ENCODE measurements around the gene WNT2.

Gene WNT2

GRCh38 chr7:117269417-117269816 is 53.4 kb downstream of the WNT2 start:
- H3K4me3 ChIP-seq: no peak overlapping the region
- DNase-seq (ENCODE audit: low read depth, low spot score): no peak
- no peaks in the 10 kb centered on the region for H3K36me3 ChIP-seq (ENCODE audit: insufficient read depth, low read length)
- TF ChIP-seq EZH2 (IDR thresholded peaks at IDR 0.05) (no peak), POLR2AphosphoS5 (IDR thresholded peaks at IDR 0.05; ENCODE audit: borderline replicate concordance, low read depth, low read length) (no peak), FOXP2 (optimal IDR thresholded peaks at IDR 0.05; ENCODE audit: control extremely low read depth, extremely low read length, insufficient read depth) (no peak)
- peak overlapping the region; percentile 47; the same call in 1 of the 2 replicates for H3K27ac ChIP-seq
- no peaks in the 10 kb centered on the region for H3K9me3 ChIP-seq (ENCODE audit: low read depth, low read length)
- H3K9ac ChIP-seq (ENCODE audit: insufficient read length): no peak overlapping the region

GRCh38 chr7:117264716-117265115 is 58.1 kb downstream of the WNT2 start:
- H3K36me3 ChIP-seq (ENCODE audit: insufficient read depth, low read length): no peaks in the 10 kb centered on the region
- no peak overlapping the region for H3K27ac ChIP-seq
- peaks cover 5% of the 10 kb centered on the region; the same call in 1 of the 2 replicates for H3K9me3 ChIP-seq (ENCODE audit: low read depth, low read length)
- no peak for DNase-seq (ENCODE audit: low read depth, low spot score)
- H3K9ac ChIP-seq (ENCODE audit: insufficient read length): no peak overlapping the region
- TF ChIP-seq FOXP2 (optimal IDR thresholded peaks at IDR 0.05; ENCODE audit: control extremely low read depth, extremely low read length, insufficient read depth) (no peak), POLR2AphosphoS5 (IDR thresholded peaks at IDR 0.05; ENCODE audit: borderline replicate concordance, low read depth, low read length) (no peak)
- no peak overlapping the region for H3K4me3 ChIP-seq

- Histone ChIP-seq H3K9me3 (ENCODE audit: low read depth, low read length) (peaks cover 5% of the 10 kb centered on the region; the same call in 1 of the 2 replicates), H3K27ac (no peak overlapping the region), H3K9ac (ENCODE audit: insufficient read length) (no peak overlapping the region), H3K4me3 (no peak overlapping the region), H3K36me3 (ENCODE audit: insufficient read depth, low read length) (no peaks in the 10 kb centered on the region)
- TF ChIP-seq FOXP2 (optimal IDR thresholded peaks at IDR 0.05; ENCODE audit: control extremely low read depth, extremely low read length, insufficient read depth) (no peak), EZH2 (IDR thresholded peaks at IDR 0.05) (no peak), POLR2AphosphoS5 (IDR thresholded peaks at IDR 0.05; ENCODE audit: borderline replicate concordance, low read depth, low read length) (no peak)
- DNase-seq (ENCODE audit: low read depth, low spot score): no peak
Observed at GRCh38 chr7:117262546-117262945, 60.3 kb downstream of the WNT2 start.

GRCh38 chr7:117259615-117260014 is 63.2 kb downstream of the WNT2 start:
- peaks cover 5% of the 10 kb centered on the region; the same call in 1 of the 2 replicates for H3K9me3 ChIP-seq (ENCODE audit: low read depth, low read length)
- H3K27ac ChIP-seq: peak overlapping the region; percentile 98
- no peak for TF ChIP-seq FOXP2 (optimal IDR thresholded peaks at IDR 0.05; ENCODE audit: control extremely low read depth, extremely low read length, insufficient read depth)
- no peak for TF ChIP-seq EZH2 (IDR thresholded peaks at IDR 0.05)
- TF ChIP-seq POLR2AphosphoS5 (IDR thresholded peaks at IDR 0.05; ENCODE audit: borderline replicate concordance, low read depth, low read length): peak; percentile 40; the same call in 1 of the 2 replicates
- H3K36me3 ChIP-seq (ENCODE audit: insufficient read depth, low read length): no peaks in the 10 kb centered on the region
- peak; percentile 92 for DNase-seq (ENCODE audit: low read depth, low spot score)
- H3K4me3 ChIP-seq: peak overlapping the region; percentile 68
- peak overlapping the region; percentile 55 for H3K9ac ChIP-seq (ENCODE audit: insufficient read length)

- Histone ChIP-seq H3K36me3 (ENCODE audit: insufficient read depth, low read length) (no peaks in the 10 kb centered on the region), H3K9me3 (ENCODE audit: low read depth, low read length) (no peaks in the 10 kb centered on the region), H3K27ac (no peak overlapping the region), H3K4me3 (no peak overlapping the region), H3K9ac (ENCODE audit: insufficient read length) (no peak overlapping the region)
- DNase-seq (ENCODE audit: low read depth, low spot score): no peak
- TF ChIP-seq EZH2 (IDR thresholded peaks at IDR 0.05) (no peak), POLR2AphosphoS5 (IDR thresholded peaks at IDR 0.05; ENCODE audit: borderline replicate concordance, low read depth, low read length) (no peak), FOXP2 (optimal IDR thresholded peaks at IDR 0.05; ENCODE audit: control extremely low read depth, extremely low read length, insufficient read depth) (no peak)
Observed at GRCh38 chr7:117251687-117252086, 71.2 kb downstream of the WNT2 start.

- DNase-seq (ENCODE audit: low read depth, low spot score): no peak
Observed at GRCh38 chr7:117250801-117251200, 72.1 kb downstream of the WNT2 start.

GRCh38 chr7:117250245-117250644 is 72.6 kb downstream of the WNT2 start:
- no peak overlapping the region for H3K9ac ChIP-seq (ENCODE audit: insufficient read length)
- no peaks in the 10 kb centered on the region for H3K36me3 ChIP-seq (ENCODE audit: insufficient read depth, low read length)
- no peak overlapping the region for H3K4me3 ChIP-seq
- no peak for TF ChIP-seq EZH2 (IDR thresholded peaks at IDR 0.05)
- no peak overlapping the region for H3K27ac ChIP-seq
- DNase-seq (ENCODE audit: low read depth, low spot score): no peak
- H3K9me3 ChIP-seq (ENCODE audit: low read depth, low read length): no peaks in the 10 kb centered on the region; the same call in 1 of the 2 replicates

More at GRCh38 chr7:117250801-117251200, 72.1 kb downstream of the WNT2 start:
- no peak overlapping the region for H3K27ac ChIP-seq
- H3K4me3 ChIP-seq: no peak overlapping the region
- no peaks in the 10 kb centered on the region for H3K36me3 ChIP-seq (ENCODE audit: insufficient read depth, low read length)
- no peaks in the 10 kb centered on the region for H3K9me3 ChIP-seq (ENCODE audit: low read depth, low read length)
- TF ChIP-seq EZH2 (IDR thresholded peaks at IDR 0.05) (no peak), FOXP2 (optimal IDR thresholded peaks at IDR 0.05; ENCODE audit: control extremely low read depth, extremely low read length, insufficient read depth) (no peak), POLR2AphosphoS5 (IDR thresholded peaks at IDR 0.05; ENCODE audit: borderline replicate concordance, low read depth, low read length) (no peak)
- no peak overlapping the region for H3K9ac ChIP-seq (ENCODE audit: insufficient read length)

GRCh38 chr7:117249696-117250095 is 73.2 kb downstream of the WNT2 start:
- no peak for TF ChIP-seq POLR2AphosphoS5 (IDR thresholded peaks at IDR 0.05; ENCODE audit: borderline replicate concordance, low read depth, low read length)
- no peak for TF ChIP-seq EZH2 (IDR thresholded peaks at IDR 0.05)
- TF ChIP-seq FOXP2 (optimal IDR thresholded peaks at IDR 0.05; ENCODE audit: control extremely low read depth, extremely low read length, insufficient read depth): no peak
- H3K9me3 ChIP-seq (ENCODE audit: low read depth, low read length): no peaks in the 10 kb centered on the region; the same call in 1 of the 2 replicates
- H3K9ac ChIP-seq (ENCODE audit: insufficient read length): no peak overlapping the region
- no peaks in the 10 kb centered on the region for H3K36me3 ChIP-seq (ENCODE audit: insufficient read depth, low read length)
- H3K4me3 ChIP-seq: no peak overlapping the region
- DNase-seq (ENCODE audit: low read depth, low spot score): no peak
- H3K27ac ChIP-seq: no peak overlapping the region

GRCh38 chr7:117248829-117249228 is 74.0 kb downstream of the WNT2 start:
- TF ChIP-seq EZH2 (IDR thresholded peaks at IDR 0.05): no peak
- TF ChIP-seq FOXP2 (optimal IDR thresholded peaks at IDR 0.05; ENCODE audit: control extremely low read depth, extremely low read length, insufficient read depth): no peak
- no peak for TF ChIP-seq POLR2AphosphoS5 (IDR thresholded peaks at IDR 0.05; ENCODE audit: borderline replicate concordance, low read depth, low read length)
- Histone ChIP-seq H3K27ac (no peak overlapping the region), H3K36me3 (ENCODE audit: insufficient read depth, low read length) (no peaks in the 10 kb centered on the region), H3K9me3 (ENCODE audit: low read depth, low read length) (no peaks in the 10 kb centered on the region; the same call in 1 of the 2 replicates), H3K9ac (ENCODE audit: insufficient read length) (no peak overlapping the region), H3K4me3 (no peak overlapping the region)
- DNase-seq (ENCODE audit: low read depth, low spot score): no peak
